Lung (tissue), 12 donors: ENCODE measurements around the gene NAV2. TPM values are rescaled to one million over a fixed set of nuclear protein-coding genes. Genes with fewer than 3 reads are reported as not detected.

Experiments
- ATAC-seq: fragments of 200-7000 bp; cut with Tn5 transposase; one replicate; pipeline ENCODE4 v1.9.1; 2020; ENCODE audit warnings: moderate number of reproducible peaks; ENCODE audit not compliant: insufficient read depth, low FRiP score
- DNase-seq, 3 donors: peaks; one replicate each; pipeline ENCODE4 v3.0.0-alpha.2; 2013 to 2017
- H3K27ac ChIP-seq, 2 donors: one replicate each; pipeline ENCODE4 v1.5.1; 2013; ENCODE audit warnings: mild to moderate bottlenecking in 2 of 2, moderate library complexity in 2 of 2, control low read depth in 1 of 2, inconsistent platforms in 1 of 2, low read depth in 1 of 2, low read length in 1 of 2
- H3K27me3 ChIP-seq, 3 donors: one replicate each; pipeline ENCODE4 v1.5.1; 2013; ENCODE audit warnings: low read length in 2 of 3; ENCODE audit not compliant: control insufficient read depth in 3 of 3, insufficient read depth in 3 of 3
- H3K36me3 ChIP-seq, 4 donors: one replicate each; pipeline ENCODE4 v1.5.1; 2013; ENCODE audit warnings: low read length in 4 of 4, mild to moderate bottlenecking in 1 of 4, moderate library complexity in 1 of 4; ENCODE audit not compliant: control insufficient read depth in 4 of 4, insufficient read depth in 4 of 4
- H3K4me1 ChIP-seq, 5 donors: one replicate each; pipeline ENCODE4 v1.5.1; 2013; ENCODE audit warnings: low read length in 5 of 5, mild to moderate bottlenecking in 2 of 5, moderate library complexity in 1 of 5; ENCODE audit not compliant: control insufficient read depth in 5 of 5, insufficient read depth in 5 of 5
- H3K4me3 ChIP-seq: one replicate; pipeline ENCODE4 v1.5.1; 2013; ENCODE audit warnings: mild to moderate bottlenecking, control low read depth, moderate library complexity
- H3K9ac ChIP-seq, 2 donors: one replicate each; pipeline ENCODE4 v1.5.1; 2013; ENCODE audit warnings: low read length in 2 of 2, control low read depth in 1 of 2; ENCODE audit not compliant: insufficient read depth in 1 of 2
- H3K9me3 ChIP-seq, 4 donors: one replicate each; pipeline ENCODE4 v1.5.1; 2013; ENCODE audit warnings: low read length in 3 of 4, mild to moderate bottlenecking in 1 of 4, moderate library complexity in 1 of 4; ENCODE audit not compliant: control insufficient read depth in 4 of 4, insufficient read depth in 3 of 4
- WGBS, 2 donors: extraction: QIAGEN DNeasy Blood & Tissue Kit; methylation state at CpG; one replicate each; pipeline ENCODE4 v1.1.7; 2013; 5-methylcytosine and 5-hydroxymethylcytosine counted together
- polyA plus RNA-seq, 2 donors: library from polyadenylated mRNA; stranded (reverse); fragments of 200-250 nt; gene quantifications; one replicate each; pipeline ENCODE4 v1.2.1, GENCODE V29; 2013
- total RNA-seq, 2 donors: library from RNA; depleted of rRNA in 1 of 2; stranded (reverse); fragments of >200 nt in 1 of 2; gene quantifications; one replicate each; pipeline ENCODE4 v1.2.1, GENCODE V29; 2014 to 2021
- TF ChIP-seq, protein P1 (sequence below): IDR thresholded peaks from 2 replicates; pipeline ENCODE4 v1.5.1; 2012; ENCODE audit warnings: mild to moderate bottlenecking; ENCODE audit errors: control extremely low read depth, extremely low read depth
- donor health status: control.
- donor health status: control.
- donor health status: Bipolar disorder and iron deficiency.
- donor health status: healthy.
- donor health status: DM: yes; HTN: yes; CAD: no.

The NAV2 gene
- total and polyA plus RNA-seq, 4 donors, result 6.8 to 47.9 (median 20.2) TPM

- ATAC-seq (no peak), DNase-seq (peak; percentile 18 to 32 (median 28))
- no peak overlapping the region for H3K4me3 ChIP-seq
- TF ChIP-seq, protein P1, sequence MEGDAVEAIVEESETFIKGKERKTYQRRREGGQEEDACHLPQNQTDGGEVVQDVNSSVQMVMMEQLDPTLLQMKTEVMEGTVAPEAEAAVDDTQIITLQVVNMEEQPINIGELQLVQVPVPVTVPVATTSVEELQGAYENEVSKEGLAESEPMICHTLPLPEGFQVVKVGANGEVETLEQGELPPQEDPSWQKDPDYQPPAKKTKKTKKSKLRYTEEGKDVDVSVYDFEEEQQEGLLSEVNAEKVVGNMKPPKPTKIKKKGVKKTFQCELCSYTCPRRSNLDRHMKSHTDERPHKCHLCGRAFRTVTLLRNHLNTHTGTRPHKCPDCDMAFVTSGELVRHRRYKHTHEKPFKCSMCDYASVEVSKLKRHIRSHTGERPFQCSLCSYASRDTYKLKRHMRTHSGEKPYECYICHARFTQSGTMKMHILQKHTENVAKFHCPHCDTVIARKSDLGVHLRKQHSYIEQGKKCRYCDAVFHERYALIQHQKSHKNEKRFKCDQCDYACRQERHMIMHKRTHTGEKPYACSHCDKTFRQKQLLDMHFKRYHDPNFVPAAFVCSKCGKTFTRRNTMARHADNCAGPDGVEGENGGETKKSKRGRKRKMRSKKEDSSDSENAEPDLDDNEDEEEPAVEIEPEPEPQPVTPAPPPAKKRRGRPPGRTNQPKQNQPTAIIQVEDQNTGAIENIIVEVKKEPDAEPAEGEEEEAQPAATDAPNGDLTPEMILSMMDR, result no peak
- H3K9ac ChIP-seq, result no peak overlapping the region
- no peaks in the 10 kb centered on the region for H3K9me3 ChIP-seq
- H3K27me3 ChIP-seq, result no peaks in the 10 kb centered on the region
- peak overlapping the region in 1 of 2 donors; percentile 92 for H3K27ac ChIP-seq
- peaks cover 0 to 14% (median 7%) of the 10 kb centered on the region in 5 donors for H3K4me1 ChIP-seq
- 45 to 56% methylated on average over 1 of the region's 1 CpG for WGBS, 2 donors
- no peaks in the 10 kb centered on the region for H3K36me3 ChIP-seq
Measured at GRCh38 chr11:19821412-19821875, 108.8 kb downstream of the NAV2 start.

GRCh38 chr11:19821993-19822392 lies 109.4 kb downstream of the NAV2 start:
- ATAC-seq, result no peak
- no peaks in the 10 kb centered on the region for H3K27me3 ChIP-seq
- no peak overlapping the region for H3K9ac ChIP-seq
- DNase-seq, result no peak
- H3K4me3 ChIP-seq, result no peak overlapping the region
- TF ChIP-seq, protein P1, result no peak
- H3K4me1 ChIP-seq, result peaks cover 0 to 14% (median 7%) of the 10 kb centered on the region in 5 donors
- WGBS, 2 donors, result 82 to 87% methylated on average over 3 of the region's 3 CpGs
- H3K36me3 ChIP-seq, result no peaks in the 10 kb centered on the region
- H3K27ac ChIP-seq, result peak overlapping the region in 1 of 2 donors; percentile 92
- no peaks in the 10 kb centered on the region for H3K9me3 ChIP-seq

DNA sequence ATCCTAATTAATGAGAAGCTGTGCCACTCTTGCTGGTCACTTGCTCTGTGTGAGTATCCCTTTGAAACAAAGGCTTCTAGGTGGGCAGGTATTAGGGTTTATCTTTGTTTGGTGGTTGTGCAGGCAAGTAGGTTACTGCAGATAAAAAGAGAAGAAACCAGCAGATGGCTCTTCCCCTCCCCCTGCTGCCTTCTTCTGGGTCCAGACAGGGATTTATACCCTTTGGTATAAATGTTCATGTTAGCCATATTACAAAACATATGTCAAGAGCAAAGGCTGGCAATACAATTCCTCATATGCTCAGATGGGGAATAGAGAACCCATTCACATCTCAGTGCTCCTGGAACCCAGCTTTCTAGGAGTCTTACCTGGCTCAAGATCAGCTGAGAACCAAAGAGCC lies 109.9 kb downstream of the NAV2 start:
- H3K4me1 ChIP-seq, result peaks cover 0 to 9% (median 7%) of the 10 kb centered on the region in 5 donors
- no peak overlapping the region for H3K27ac ChIP-seq
- DNase-seq (no peak), ATAC-seq (no peak)
- TF ChIP-seq, protein P1, result no peak
- H3K36me3 ChIP-seq, result no peaks in the 10 kb centered on the region
- H3K9ac ChIP-seq, result no peak overlapping the region
- no peaks in the 10 kb centered on the region for H3K9me3 ChIP-seq
- no peak overlapping the region for H3K4me3 ChIP-seq
- no peaks in the 10 kb centered on the region for H3K27me3 ChIP-seq

- H3K4me3 ChIP-seq, result no peak overlapping the region
- WGBS, 2 donors, result 94 to 96% methylated on average over 4 of the region's 4 CpGs
- H3K27me3 ChIP-seq, result no peaks in the 10 kb centered on the region
- TF ChIP-seq, protein P1, result no peak
- no peaks in the 10 kb centered on the region for H3K36me3 ChIP-seq
- H3K4me1 ChIP-seq, result peaks cover 0 to 8% (median 0%) of the 10 kb centered on the region in 5 donors
- no peak overlapping the region for H3K9ac ChIP-seq
- H3K9me3 ChIP-seq, result no peaks in the 10 kb centered on the region
- H3K27ac ChIP-seq, result no peak overlapping the region
- no peak for DNase-seq
- ATAC-seq, result no peak
Measured at GRCh38 chr11:19826606-19827005, 114.0 kb downstream of the NAV2 start.
